Body of pancreas (tissue), 4 donors: ENCODE results near the gene TSLP. TPM values are rescaled to one million over a fixed set of nuclear protein-coding genes. Genes with fewer than 3 reads are reported as not detected.

Experiments used
- ATAC-seq: fragments of 150-250 bp; one replicate; pipeline ENCODE4 v1.9.1; 2016
- DNase-seq, 4 donors: peaks; one replicate each; pipeline ENCODE4 v3.0.0-alpha.2; 2019
- H3K27ac ChIP-seq, 4 donors: fragments of 200-600 bp; sonication (generic); 1 replicate in 3 of 4; 2 replicates in 1 of 4; pipeline versions ENCODE4 v1.5.1 to v1.6.1; 2016 to 2019; ENCODE audit warnings: mild to moderate bottlenecking in 1 of 4, mixed read lengths in 1 of 4, moderate library complexity in 1 of 4
- H3K27me3 ChIP-seq, 2 donors: fragments of 200-600 bp; sonication (generic); one replicate each; pipeline ENCODE4 v1.6.0; 2016; ENCODE audit warnings: mild to moderate bottlenecking in 1 of 2
- H3K36me3 ChIP-seq, 2 donors: fragments of 200-600 bp; sonication (generic); replicated peaks in 1 of 2; 2 replicates each; pipeline ENCODE4 v1.5.1; 2016; ENCODE audit warnings: low read depth in 2 of 2; ENCODE audit not compliant: insufficient read depth in 1 of 2
- H3K4me1 ChIP-seq: fragments of 200-600 bp; sonication (generic); one replicate; pipeline ENCODE4 v1.6.0; 2016
- H3K4me3 ChIP-seq, 2 donors: fragments of 200-600 bp; sonication (generic); 1 replicate in 1 of 2; 2 replicates in 1 of 2; pipeline ENCODE4 v1.5.1; 2016 to 2019
- H3K9me3 ChIP-seq, 3 donors: fragments of 200-600 bp; sonication (generic); 1 replicate in 2 of 3; 2 replicates in 1 of 3; pipeline ENCODE4 v1.5.1; 2016
- CTCF ChIP-seq, 7 experiments: fragments of 450-650 bp in 4 of 7; fragments of 200-600 bp in 3 of 7; sonication (generic) in 3 of 7; IDR thresholded peaks; one replicate each; pipeline ENCODE4 v1.5.1; 2016 to 2019; ENCODE audit warnings: antibody characterized with exemption in 7 of 7
- POLR2A ChIP-seq, 3 donors: fragments of 450-650 bp; IDR thresholded peaks; one replicate each; pipeline ENCODE4 v1.6.1; 2016; ENCODE audit warnings: antibody characterized with exemption in 3 of 3, mild to moderate bottlenecking in 2 of 3
- WGBS, 2 donors: methylation state at CpG; one replicate each; pipeline ENCODE4 v1.1.5; 2017; 5-methylcytosine and 5-hydroxymethylcytosine counted together
- intact Hi-C: fragments of 100-400 bp; cut with DNase I; formaldehyde crosslinking; loops from one replicate; pipeline ENCODE4 v1.15.1; 2023
- total RNA-seq, 2 donors: library from RNA; depleted of rRNA; stranded (reverse); fragments of >200 nt; gene quantifications; one replicate each; pipeline ENCODE4 v1.1.0, GENCODE V29; 2016

Gene TSLP
- total RNA-seq, 2 donors from 2014 or later: 0.26 TPM; not detected in 1

- intact Hi-C loops: no loop called here
Measured at GRCh38 chr5:111075520-111075919, 4.0 kb downstream of the TSLP start.

GRCh38 chr5:111076091-111076490 lies 4.6 kb downstream of the TSLP start:
- WGBS, 2 donors: 44 to 75% methylated on average over 1 of the region's 1 CpG
- Histone ChIP-seq H3K27me3 (no peaks in the 10 kb centered on the region), H3K9me3 (no peaks in the 10 kb centered on the region), H3K4me3 (no peak overlapping the region), H3K36me3 (no peaks in the 10 kb centered on the region), H3K27ac (no peak overlapping the region), H3K4me1 (peaks cover 6% of the 10 kb centered on the region)
- ATAC-seq: no peak
- intact Hi-C loops: no loop called here
- no peak for DNase-seq
- TF ChIP-seq POLR2A (IDR thresholded peaks at IDR 0.05) (no peak), CTCF (IDR thresholded peaks at IDR 0.05) (no peak)

More at GRCh38 chr5:111075520-111075919, 4.0 kb downstream of the TSLP start:
- Histone ChIP-seq H3K9me3 (no peaks in the 10 kb centered on the region), H3K4me3 (no peak overlapping the region), H3K27ac (no peak overlapping the region), H3K27me3 (no peaks in the 10 kb centered on the region), H3K4me1 (peaks cover 12% of the 10 kb centered on the region), H3K36me3 (no peaks in the 10 kb centered on the region)
- DNase-seq (no peak), ATAC-seq (peak; percentile 41)
- TF ChIP-seq POLR2A (IDR thresholded peaks at IDR 0.05) (no peak), CTCF (IDR thresholded peaks at IDR 0.05) (no peak)

- H3K9me3 ChIP-seq: no peaks in the 10 kb centered on the region
- H3K27me3 ChIP-seq: no peaks in the 10 kb centered on the region
- WGBS, 2 donors: 48 to 69% methylated on average over 2 of the region's 2 CpGs
- H3K4me3 ChIP-seq: no peak overlapping the region
- no peak overlapping the region for H3K27ac ChIP-seq
- intact Hi-C loops: no loop called here
- H3K4me1 ChIP-seq: peaks cover 4% of the 10 kb centered on the region
- DNase-seq (no peak), ATAC-seq (no peak)
- TF ChIP-seq CTCF (IDR thresholded peaks at IDR 0.05): no peak
- TF ChIP-seq POLR2A (IDR thresholded peaks at IDR 0.05): no peak
- no peaks in the 10 kb centered on the region for H3K36me3 ChIP-seq
Measured at GRCh38 chr5:111077678-111078077, 6.2 kb downstream of the TSLP start.

- Histone ChIP-seq H3K9me3 (no peaks in the 10 kb centered on the region), H3K27me3 (no peaks in the 10 kb centered on the region), H3K27ac (no peak overlapping the region), H3K36me3 (no peaks in the 10 kb centered on the region), H3K4me3 (no peak overlapping the region), H3K4me1 (no peaks in the 10 kb centered on the region)
- no peak for TF ChIP-seq POLR2A (IDR thresholded peaks at IDR 0.05)
- no peak for TF ChIP-seq CTCF (IDR thresholded peaks at IDR 0.05)
- WGBS, 2 donors: 59 to 83% methylated on average over 1 of the region's 1 CpG
- ATAC-seq (no peak), DNase-seq (no peak)
- intact Hi-C loops: no loop called here
Measured at GRCh38 chr5:111079846-111080245, 8.3 kb downstream of the TSLP start.

GRCh38 chr5:111083323-111083722 lies 11.8 kb downstream of the TSLP start:
- TF ChIP-seq POLR2A (IDR thresholded peaks at IDR 0.05): no peak
- TF ChIP-seq CTCF (IDR thresholded peaks at IDR 0.05): no peak
- Histone ChIP-seq H3K9me3 (no peaks in the 10 kb centered on the region), H3K27ac (no peak overlapping the region), H3K4me1 (no peaks in the 10 kb centered on the region), H3K4me3 (no peak overlapping the region), H3K36me3 (no peaks in the 10 kb centered on the region), H3K27me3 (no peaks in the 10 kb centered on the region)
- intact Hi-C loops: no loop called here
- ATAC-seq (no peak), DNase-seq (no peak)
- WGBS, 2 donors: 51 to 71% methylated on average over 7 of the region's 7 CpGs
